HPDE6-E6E7 (cell line): ENCODE data around the gene TDRD7.

ENCODE experiments used
- DNase-seq: peaks from one replicate; pipeline ENCODE4 v3.0.0; 2011; ENCODE audit warnings: missing footprints; ENCODE audit errors: extremely low spot score

Gene TDRD7, protein sequence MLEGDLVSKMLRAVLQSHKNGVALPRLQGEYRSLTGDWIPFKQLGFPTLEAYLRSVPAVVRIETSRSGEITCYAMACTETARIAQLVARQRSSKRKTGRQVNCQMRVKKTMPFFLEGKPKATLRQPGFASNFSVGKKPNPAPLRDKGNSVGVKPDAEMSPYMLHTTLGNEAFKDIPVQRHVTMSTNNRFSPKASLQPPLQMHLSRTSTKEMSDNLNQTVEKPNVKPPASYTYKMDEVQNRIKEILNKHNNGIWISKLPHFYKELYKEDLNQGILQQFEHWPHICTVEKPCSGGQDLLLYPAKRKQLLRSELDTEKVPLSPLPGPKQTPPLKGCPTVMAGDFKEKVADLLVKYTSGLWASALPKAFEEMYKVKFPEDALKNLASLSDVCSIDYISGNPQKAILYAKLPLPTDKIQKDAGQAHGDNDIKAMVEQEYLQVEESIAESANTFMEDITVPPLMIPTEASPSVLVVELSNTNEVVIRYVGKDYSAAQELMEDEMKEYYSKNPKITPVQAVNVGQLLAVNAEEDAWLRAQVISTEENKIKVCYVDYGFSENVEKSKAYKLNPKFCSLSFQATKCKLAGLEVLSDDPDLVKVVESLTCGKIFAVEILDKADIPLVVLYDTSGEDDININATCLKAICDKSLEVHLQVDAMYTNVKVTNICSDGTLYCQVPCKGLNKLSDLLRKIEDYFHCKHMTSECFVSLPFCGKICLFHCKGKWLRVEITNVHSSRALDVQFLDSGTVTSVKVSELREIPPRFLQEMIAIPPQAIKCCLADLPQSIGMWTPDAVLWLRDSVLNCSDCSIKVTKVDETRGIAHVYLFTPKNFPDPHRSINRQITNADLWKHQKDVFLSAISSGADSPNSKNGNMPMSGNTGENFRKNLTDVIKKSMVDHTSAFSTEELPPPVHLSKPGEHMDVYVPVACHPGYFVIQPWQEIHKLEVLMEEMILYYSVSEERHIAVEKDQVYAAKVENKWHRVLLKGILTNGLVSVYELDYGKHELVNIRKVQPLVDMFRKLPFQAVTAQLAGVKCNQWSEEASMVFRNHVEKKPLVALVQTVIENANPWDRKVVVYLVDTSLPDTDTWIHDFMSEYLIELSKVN

DNA sequence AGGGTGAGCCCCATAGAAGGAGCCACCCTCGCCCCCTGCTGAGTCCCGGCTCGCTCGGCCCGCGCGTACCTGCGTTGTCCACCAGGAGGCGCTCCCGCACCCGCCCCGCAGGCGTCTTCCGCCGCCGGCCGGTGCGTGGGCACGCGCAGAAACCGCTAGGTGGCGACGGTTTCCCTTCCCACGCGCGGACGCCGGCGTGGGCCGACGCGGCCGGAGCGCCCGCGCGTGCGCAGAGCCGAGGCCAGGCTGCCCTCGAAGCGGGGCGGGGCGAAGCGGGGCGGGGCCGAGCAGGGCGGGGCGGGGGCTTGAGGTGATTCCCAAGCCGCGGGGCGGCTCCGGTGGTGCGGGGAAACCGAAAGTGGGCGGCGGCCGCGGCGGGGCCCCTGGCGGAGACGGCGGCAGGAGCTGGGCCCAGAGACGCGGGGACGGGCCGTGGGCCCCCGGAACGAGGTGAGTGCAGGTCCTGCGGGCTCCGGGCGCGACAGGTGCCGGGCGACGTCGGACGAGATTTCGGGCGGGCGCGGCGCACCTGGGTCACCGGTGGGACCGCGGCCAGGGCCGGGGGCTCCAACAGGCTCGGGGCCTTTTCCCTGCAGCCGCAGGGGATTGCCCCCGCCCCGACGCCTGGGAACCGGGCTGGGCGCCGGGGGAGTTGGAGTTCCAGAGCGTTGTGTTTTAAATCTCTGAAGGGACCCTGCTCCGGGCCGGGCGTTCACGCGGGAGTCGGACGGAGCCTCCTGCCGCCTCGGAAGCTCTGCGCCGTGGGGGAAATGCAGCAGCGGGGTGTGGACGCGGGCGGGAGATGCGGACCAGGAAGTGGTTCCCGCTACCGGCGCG, at the start of gene TDRD7:
TSS of gene TDRD7 (plus strand) at position 308 of the 837 bp plus-strand sequence. CDS start 16,370 bp downstream, outside the sequence.
- peak; percentile 88 for DNase-seq

DNA sequence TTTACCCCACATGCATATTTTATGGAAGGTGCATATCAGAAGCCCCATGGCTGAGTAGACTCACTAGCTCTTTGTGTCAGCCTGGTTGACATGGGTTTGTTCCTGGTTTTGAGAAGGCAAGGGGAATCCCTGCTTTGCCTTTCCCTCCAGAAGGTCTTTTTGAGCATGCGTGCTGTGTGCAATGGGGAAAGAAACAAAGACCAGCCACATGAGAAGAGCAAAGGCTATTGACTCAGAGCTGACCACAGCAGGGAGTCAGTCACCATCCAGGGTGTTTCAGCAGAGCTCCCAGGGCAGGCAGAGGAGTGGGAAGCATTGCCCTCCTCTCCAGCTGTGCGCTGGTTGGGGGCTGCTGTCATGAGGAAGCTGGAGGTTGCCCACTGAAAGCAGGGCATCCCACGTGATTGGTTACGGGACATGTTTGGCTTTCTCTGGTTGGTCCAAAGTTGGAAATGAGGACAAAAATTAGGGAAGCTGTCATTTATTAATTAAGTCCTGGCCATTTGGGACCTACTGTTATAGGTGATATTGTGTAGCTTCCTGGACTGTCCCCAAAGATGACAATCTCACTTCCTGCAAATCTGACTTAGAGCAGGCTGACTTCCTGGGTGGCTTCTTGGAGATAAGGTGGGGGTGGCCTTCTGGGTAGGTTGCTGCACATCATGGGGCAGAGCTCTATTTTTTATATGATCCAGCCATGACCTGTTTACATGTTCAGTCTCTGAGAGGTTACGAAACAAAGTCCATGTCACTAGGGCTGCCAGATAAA, 48.9 kb upstream of the TDRD7 start:
- no peak for DNase-seq

DNA sequence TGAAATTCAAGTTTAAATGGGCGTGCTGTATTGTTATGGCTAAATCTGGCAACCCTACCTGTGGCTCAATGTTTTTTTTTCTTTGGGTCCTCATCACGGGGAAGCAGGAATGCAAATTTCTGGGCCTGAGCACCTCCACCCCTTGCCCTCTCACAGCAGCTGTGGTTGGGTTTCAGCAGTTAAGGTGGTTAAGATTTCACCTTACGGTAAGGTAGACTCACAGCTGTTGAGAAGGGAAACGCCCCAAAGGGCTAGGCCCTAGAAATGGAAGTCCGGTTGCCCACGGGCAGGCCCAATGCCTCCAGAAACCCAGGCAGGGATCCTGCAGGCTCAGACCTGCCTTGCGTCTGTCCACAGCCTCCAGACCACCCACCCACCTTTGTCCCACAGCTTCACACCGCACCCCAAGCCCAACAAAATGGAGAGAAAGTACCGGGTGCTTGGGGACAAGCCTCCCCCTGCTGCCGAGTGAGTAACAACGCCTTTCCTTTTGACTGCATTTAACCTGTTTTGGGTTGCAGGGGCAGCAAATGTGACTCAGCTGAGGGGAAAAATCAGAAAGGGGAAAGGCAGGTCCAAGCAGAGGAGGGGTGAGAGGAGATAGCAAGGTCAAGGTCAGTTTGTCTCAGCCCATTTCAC, 48.1 kb upstream of the TDRD7 start:
- DNase-seq = no peak

DNA sequence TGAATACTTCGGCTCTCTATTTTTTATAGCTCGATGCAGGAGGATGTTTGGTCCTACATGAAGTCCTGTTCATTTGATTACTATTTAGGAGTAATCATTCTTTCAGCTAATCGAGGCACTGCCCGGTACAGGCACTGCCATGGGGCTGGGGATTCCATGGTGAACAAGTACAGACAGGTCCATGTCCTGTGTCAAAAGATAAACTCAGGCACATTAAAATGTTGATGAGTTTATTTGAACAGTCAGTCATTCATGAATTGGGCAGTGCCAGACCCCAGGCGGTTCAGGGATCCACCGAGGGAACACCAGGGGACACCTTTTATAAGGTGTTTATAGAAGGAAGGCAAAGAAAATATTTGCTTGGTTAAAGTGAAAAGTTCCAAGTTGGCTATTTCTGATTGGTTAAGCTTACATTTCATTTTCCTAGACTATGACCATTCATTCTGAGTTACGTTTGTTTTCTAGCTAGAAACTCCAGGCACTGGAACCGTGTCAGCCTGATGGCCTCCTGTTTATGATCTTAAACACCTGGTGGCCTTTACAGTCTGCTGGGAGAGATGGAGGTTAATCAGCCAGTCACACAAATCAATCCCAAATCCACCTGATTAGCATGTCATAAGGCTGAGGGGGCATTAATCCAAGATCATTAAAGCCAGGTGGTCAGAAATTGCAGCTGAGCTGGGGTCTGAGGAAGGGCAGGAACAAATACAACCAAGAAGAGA, 47.0 kb upstream of the TDRD7 start:
- DNase-seq = peak; percentile 13

DNA sequence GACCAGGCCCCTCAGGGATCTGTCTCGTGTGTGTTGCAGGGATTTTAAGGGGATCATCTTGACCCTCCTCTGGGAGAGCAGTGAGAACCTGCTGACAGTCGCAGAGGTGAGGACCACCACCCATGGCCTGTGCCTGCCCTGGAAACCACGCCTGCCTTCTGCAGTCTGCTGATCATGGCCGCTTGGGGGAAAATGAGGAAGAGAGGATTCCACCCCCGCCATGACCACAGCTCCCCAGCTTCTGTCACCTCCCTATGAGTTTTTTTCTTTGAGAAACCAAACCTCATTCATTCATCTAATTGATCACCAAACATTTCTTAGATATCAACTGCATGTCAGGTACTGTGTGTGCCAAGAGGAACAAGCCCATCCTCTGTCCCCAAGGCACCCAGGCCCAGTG, 46.3 kb upstream of the TDRD7 start:
- no peak for DNase-seq

DNA sequence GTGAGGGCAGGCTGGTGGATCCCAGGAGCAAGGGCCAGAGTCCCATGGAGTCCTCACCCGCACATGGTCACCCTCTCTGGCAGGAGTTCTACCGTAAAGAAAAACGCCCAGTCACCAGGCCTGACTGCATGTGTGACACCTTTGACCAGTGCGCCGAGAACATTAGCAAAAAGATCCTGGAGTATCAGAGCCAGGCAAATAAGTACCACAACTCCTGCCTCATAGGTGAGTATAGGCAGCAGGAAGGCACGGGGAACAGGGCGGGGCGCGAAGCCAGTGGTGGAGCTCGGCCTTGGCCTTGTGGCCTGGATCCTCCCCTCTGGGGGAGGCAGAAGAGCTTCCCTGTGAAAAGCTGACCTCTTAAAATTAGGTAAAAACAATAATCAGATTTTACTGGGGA, 45.4 kb upstream of the TDRD7 start:
- no peak for DNase-seq

DNA sequence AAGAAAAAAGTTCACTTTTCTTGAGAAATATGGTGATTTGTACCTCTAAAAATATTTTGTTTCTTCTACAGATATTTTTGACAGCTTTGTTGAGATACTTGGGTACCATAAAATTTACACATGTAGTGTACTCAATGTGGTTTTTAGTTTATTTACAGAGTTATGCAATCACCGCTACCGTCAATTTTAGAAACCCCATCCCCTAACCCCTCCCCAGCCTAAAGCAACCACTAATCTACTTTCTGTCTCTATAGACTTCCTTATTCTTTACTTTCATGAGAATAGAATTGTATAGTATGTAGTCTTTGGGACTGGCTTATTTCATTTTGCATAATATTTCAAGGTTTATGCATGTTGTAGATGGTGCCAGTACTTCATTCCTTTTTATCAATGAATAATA, 45.0 kb upstream of the TDRD7 start:
- DNase-seq = no peak

DNA sequence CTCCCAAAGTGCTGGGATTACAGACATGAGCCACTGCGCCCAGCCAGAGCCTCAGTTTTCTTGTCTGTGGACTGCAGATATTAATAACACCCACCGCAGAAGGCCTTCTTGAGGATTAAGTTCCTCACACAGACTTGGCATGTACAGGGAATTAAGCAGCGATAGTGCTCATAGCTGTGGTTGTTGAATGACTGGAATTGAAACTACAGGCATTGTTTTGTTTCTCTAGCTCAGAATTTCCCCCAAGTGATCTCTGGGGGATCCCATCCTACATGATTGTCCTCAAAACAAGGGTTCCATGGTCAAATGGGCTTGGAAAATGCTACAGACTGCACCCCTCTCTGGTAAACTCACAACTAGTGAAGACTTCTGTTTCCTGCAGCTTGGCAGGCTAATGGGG, 44.2 kb upstream of the TDRD7 start:
- no peak for DNase-seq

DNA sequence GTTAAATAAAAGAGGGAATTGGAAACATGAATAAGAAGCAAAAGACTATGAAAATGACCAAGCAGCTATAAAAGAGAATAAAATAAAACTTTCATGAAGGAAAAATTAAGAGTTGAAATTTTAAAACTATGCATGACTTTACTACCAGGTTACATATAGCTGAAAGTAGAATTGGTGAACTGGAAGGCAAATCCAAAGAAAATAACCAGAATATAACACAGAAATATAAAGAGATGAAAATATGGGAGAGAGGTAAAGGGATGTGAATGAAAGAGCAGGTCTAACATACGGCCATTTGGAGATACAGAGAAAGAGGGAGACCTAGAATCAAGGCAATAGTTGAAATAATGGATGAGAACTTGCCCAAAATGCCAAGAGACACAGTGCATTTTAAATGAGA, 42.9 kb upstream of the TDRD7 start:
- DNase-seq = no peak

DNA sequence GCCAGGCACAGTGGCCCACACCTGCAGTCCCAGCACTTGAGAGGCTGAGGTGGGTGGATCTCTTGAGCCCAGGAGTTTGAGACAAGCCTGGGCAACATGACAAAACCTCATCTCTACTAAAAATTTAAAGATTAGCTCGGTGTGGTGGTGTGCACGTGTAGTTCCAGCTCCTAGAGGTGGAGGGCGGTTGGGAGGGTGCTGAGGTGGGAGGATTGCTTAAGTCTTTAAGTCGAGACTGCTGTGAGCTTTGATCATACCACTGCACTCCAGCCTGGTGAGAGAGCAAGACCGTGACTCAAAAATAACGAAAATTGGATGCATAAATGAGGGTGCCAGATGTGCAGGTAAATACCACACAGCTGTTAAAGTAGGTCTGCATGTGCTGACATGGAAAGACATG, 39.3 kb upstream of the TDRD7 start:
- no peak for DNase-seq

DNA sequence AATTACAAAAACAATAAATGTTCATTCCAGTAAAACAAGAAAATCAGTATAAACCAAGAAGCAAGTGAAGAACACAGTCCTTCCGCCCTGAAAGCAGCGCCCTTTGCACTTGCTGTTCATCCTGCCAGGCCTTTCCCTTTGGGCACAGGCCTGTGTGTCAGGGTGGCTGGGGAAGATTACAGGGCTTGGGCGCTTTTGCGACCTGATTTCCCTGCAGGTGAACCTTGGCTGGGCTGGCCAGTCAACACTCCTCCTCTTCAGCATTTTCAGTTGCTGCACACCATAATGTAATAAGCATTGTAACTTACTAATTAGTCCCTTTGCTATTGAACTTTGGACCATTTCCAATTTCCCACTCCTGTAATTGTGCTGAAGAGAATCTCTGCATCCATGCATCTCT, 38.6 kb upstream of the TDRD7 start:
- no peak for DNase-seq

DNA sequence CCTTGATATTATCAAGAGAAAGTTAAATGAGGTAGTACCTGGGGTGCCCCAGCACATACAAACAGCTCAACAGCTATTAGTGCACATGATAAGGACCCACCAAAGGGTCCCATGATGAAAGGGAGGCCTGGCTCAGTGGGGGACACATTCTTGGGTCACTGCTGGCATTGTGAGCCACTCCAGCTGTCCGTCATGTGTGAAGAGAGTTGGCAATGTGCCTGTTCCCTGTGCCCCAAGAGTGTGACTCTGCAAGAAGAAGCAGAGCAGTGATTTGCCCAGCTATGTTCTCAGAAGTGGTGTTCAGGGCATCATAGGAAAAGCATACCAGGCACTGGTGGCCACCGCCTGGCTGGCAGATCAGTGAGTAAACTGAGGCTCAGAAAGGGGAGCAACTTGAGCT, 37.1 kb upstream of the TDRD7 start:
- DNase-seq = no peak

DNA sequence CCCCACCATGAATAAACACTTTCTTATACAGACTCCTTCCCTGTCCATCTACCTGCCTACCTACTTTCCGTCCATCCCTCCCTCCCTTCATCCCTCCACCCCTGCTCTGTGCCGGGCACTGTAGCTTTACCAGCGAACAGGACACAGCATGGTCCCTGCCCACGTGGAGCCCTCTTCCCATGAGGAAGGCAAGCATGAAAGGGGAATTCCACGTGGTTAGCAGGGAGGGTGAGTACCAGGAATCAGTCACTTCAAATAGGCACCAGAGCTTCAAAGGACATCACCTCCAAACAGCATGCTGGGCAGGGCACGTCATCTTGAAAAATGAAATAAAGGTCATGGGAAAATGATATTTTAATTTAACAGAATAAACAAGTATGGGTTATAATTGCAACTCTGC, 35.0 kb upstream of the TDRD7 start:
- DNase-seq = no peak

DNA sequence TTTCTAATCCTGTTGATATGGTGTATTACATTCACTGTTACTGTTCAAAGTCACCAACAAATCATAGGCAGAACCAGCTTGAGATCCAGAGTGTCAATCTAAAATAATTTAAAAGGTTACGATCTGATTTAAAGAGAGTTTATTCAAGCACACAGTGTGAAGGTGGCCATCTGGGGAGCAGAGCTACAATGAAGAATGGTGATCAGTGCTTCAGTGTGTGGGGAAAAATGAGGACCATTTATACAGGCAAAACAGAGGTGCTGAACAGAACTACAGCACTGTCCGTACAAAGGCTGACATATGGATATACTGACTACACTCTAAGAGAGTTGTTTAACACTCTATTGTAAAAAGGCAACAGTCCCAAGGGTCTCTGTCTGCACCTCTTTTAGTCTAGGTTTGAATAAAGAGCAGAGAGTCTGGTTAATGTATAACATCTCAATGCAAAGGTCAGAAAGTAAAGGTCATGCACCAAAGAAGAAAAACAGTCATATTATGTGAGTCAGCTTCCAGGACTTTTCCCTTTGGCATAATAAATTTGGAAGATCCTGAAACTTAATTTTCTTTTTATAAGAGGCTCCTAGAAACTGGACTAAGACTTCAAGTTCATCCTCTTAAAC, 29.7 kb upstream of the TDRD7 start:
- no peak for DNase-seq

DNA sequence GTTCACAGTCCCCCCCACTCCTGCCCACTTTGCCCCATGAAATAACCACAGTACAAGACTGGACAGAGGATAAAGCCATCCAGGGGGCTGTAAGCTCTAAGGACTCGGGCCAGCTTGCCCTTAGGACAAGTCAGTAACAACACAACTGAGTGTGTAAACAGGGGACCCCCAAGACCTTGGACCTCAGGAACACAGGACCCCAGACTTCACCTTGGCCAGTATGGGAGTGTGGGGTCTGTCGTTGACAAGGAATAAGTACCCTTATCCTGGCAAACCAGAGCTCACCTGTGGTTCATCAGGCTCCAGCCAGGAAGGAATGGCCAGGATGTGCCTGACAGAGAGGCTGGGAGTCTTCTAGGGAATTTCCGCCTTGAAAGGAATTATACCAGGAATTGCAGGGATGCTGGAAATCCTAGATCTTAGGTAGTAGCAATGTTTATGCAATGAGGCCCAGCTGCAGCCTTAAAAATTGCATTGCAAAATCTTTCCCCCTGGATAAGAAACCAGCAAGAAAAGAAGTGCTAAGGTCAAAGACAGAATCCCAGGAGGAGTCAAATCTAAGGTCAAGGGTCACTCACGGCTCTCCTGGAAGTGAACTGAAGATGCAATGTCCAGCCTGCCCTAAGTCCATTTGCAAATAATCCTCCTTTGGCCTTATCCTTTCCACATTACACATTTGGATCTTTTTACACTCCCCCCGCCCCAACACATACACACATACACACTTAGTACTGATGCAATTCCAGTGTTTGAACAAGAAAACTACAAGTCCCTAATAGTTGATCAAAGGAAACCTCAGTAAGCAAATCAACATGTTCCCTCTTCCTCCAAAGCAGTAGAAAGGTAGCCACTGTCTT, 27.3 kb upstream of the TDRD7 start:
- no peak for DNase-seq

DNA sequence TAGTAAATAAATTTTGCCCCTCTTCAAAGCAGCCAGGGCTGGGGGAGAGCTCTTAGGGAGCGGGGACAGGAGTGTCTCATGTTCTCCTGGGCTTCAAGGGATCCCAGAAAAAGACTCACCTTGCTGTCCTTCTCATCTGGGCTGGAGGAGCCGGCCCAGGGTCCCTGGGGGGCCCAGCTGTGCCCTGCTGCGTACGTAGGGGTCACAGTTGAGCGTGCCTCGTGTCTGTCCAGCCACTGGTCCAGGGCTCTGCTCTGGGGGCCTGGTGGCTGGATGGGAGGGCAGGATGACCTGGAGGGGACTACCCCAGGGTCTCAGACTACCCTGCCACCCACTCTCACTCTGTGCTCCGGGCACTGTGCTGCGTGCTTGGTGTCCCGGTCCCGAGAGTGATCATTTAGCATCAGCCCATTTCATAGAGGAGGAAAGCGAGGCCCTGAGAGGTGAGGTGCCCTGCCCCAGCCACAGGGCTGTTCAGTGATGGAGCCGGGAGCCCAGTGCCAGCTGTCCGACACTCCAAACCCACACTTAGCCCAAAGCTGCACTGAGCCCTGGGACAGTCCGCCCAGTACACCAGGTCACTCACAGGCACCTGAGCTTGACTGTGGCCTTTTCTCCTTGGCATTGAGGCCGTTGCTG, 26.2 kb upstream of the TDRD7 start:
- no peak for DNase-seq

DNA sequence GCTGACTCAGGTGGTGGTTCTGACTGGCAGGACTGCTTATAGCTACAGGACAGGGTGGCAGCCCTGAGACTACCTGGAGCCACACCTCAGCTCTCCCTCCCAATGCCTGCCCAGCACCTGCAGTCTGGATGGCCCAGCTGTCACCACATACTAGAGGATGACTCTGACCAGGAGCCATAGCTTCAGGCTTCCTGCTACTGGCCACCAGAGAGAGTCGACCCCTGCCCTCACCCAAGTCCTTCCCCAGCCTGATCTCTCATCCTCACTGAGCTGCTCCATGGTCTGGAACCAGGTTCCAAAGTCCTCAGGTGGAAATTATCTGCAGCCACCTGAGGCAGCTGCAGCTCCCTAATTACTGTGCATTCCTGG, 25.6 kb upstream of the TDRD7 start:
- no peak for DNase-seq
